ENCODE measurements around the gene KIF13A. TPM values are rescaled to one million over a fixed set of nuclear protein-coding genes. Genes with fewer than 3 reads are reported as not detected.

The KIF13A gene
- total RNA-seq, 2 donors from 2014 or later, result 35.3 to 45.0 TPM

- no peak overlapping the region for H3K27ac Mint-ChIP-seq
- H3K36me3 Mint-ChIP-seq (ENCODE audit: low read depth), result peaks cover 2% of the 10 kb centered on the region
- Histone ChIP-seq H3K9me3 (ENCODE audit: control insufficient read depth, low read length) (no peaks in the 10 kb centered on the region), H3K4me1 (ENCODE audit: control insufficient read depth, insufficient read depth, low read length) (no peaks in the 10 kb centered on the region), H3K27ac (ENCODE audit: low read depth, low read length) (no peak overlapping the region), H3K9ac (ENCODE audit: extremely low read depth, low read length, poor library complexity, severe bottlenecking) (no peak overlapping the region), H3K36me3 (ENCODE audit: control insufficient read depth, insufficient read depth, low read length) (no peaks in the 10 kb centered on the region), H3K27me3 (ENCODE audit: control insufficient read depth, insufficient read depth, low read length, poor library complexity, severe bottlenecking) (no peaks in the 10 kb centered on the region), H3K4me3 (ENCODE audit: low read length) (no peak overlapping the region)
- DNase-seq, result no peak
- H3K4me3 Mint-ChIP-seq, result no peak overlapping the region
- H3K27me3 Mint-ChIP-seq (ENCODE audit: insufficient read depth), result no peaks in the 10 kb centered on the region
- peaks cover 3% of the 10 kb centered on the region for H3K9me3 Mint-ChIP-seq
- WGBS, 2 experiments (ENCODE audit: insufficient coverage in 1 of 2, insufficient read length in 1 of 2), result 85 to 96% methylated on average over 3 to 6 of the region's 6 CpGs
- peaks cover 19% of the 10 kb centered on the region for H3K4me1 Mint-ChIP-seq
- TF ChIP-seq CTCF (conservative IDR thresholded peaks at IDR 0.05), result no peak
Observed at GRCh38 chr6:17904491-17905120, 82.8 kb downstream of the KIF13A start.

DNA sequence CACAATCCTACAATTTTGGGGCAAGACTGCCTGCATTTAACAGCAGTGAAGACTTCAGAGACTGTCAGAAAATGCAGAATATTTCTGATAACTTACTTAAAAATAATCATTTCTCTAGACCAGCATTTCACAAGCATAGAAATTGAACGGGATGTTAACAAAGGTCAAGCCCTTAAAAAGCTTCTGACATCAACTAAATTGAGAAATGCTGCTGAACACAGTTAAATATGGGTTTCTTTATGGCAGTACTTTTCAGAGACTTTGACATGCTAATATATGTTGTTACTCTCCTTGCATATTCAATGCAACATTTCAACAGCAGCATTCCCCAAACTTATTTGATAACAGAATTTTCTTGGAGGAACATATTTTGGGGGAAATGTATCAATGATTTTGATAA is 84.5 kb downstream of the KIF13A start:
- Histone ChIP-seq H3K27ac (ENCODE audit: low read depth, low read length) (no peak overlapping the region), H3K9me3 (ENCODE audit: control insufficient read depth, low read length) (peaks cover 2% of the 10 kb centered on the region), H3K9ac (ENCODE audit: extremely low read depth, low read length, poor library complexity, severe bottlenecking) (no peak overlapping the region), H3K4me3 (ENCODE audit: low read length) (no peak overlapping the region), H3K27me3 (ENCODE audit: control insufficient read depth, insufficient read depth, low read length, poor library complexity, severe bottlenecking) (no peaks in the 10 kb centered on the region), H3K36me3 (ENCODE audit: control insufficient read depth, insufficient read depth, low read length) (peaks cover 2% of the 10 kb centered on the region), H3K4me1 (ENCODE audit: control insufficient read depth, insufficient read depth, low read length) (no peaks in the 10 kb centered on the region)
- Mint-ChIP-seq H3K9me3 (peaks cover 3% of the 10 kb centered on the region), H3K4me3 (no peak overlapping the region), H3K27me3 (ENCODE audit: insufficient read depth) (no peaks in the 10 kb centered on the region), H3K27ac (no peak overlapping the region), H3K4me1 (peaks cover 18% of the 10 kb centered on the region), H3K36me3 (ENCODE audit: low read depth) (peaks cover 3% of the 10 kb centered on the region)
- DNase-seq, result no peak
- TF ChIP-seq CTCF (conservative IDR thresholded peaks at IDR 0.05), result no peak
- WGBS, 2 experiments (ENCODE audit: insufficient coverage in 1 of 2, insufficient read length in 1 of 2), result 14 to 36% methylated on average over 1 of the region's 1 CpG

GRCh38 chr6:17901493-17901892 is 85.9 kb downstream of the KIF13A start:
- TF ChIP-seq CTCF (conservative IDR thresholded peaks at IDR 0.05), result no peak
- peaks cover 11% of the 10 kb centered on the region for H3K9me3 Mint-ChIP-seq
- no peaks in the 10 kb centered on the region for H3K27me3 ChIP-seq (ENCODE audit: control insufficient read depth, insufficient read depth, low read length, poor library complexity, severe bottlenecking)
- no peak overlapping the region for H3K4me3 Mint-ChIP-seq
- H3K36me3 ChIP-seq (ENCODE audit: control insufficient read depth, insufficient read depth, low read length), result peaks cover 16% of the 10 kb centered on the region
- DNase-seq, result no peak
- peaks cover 11% of the 10 kb centered on the region for H3K4me1 Mint-ChIP-seq
- no peak overlapping the region for H3K4me3 ChIP-seq (ENCODE audit: low read length)
- no peaks in the 10 kb centered on the region for H3K27me3 Mint-ChIP-seq (ENCODE audit: insufficient read depth)
- no peak overlapping the region for H3K9ac ChIP-seq (ENCODE audit: extremely low read depth, low read length, poor library complexity, severe bottlenecking)
- peaks cover 17% of the 10 kb centered on the region for H3K9me3 ChIP-seq (ENCODE audit: control insufficient read depth, low read length)
- no peak overlapping the region for H3K27ac Mint-ChIP-seq
- peaks cover 17% of the 10 kb centered on the region for H3K36me3 Mint-ChIP-seq (ENCODE audit: low read depth)
- H3K4me1 ChIP-seq (ENCODE audit: control insufficient read depth, insufficient read depth, low read length), result no peaks in the 10 kb centered on the region
- no peak overlapping the region for H3K27ac ChIP-seq (ENCODE audit: low read depth, low read length)

All from endodermal cell (in vitro differentiated cells).